Head of caudate nucleus (tissue), 42 donors: ENCODE measurements around the gene DHRSX.
A peak's percentile ranks its signal among the peaks of the same experiment; 100 is the strongest.
"Not testable (repeated sequence)": the region's sequence is repeated elsewhere in the genome, so short reads cannot be mapped to it uniquely, and the experiment has no call there.

Experiments used
- DNase-seq, 42 donors: peaks; one replicate each; pipeline versions ENCODE4 v3.0.0 to v3.0.0-alpha.2; 2020 to 2021; ENCODE audit warnings: mixed read lengths in 7 of 42
- intact Hi-C: fragments of 100-400 bp; cut with DNase I; formaldehyde crosslinking; loops from one replicate; pipeline ENCODE4 v1.15.0; 2022

DHRSX gene

GRCh38 chrX:2350703-2351102 lies 150.1 kb downstream of the DHRSX start:
- intact Hi-C loops, DNase-seq: not testable (repeated sequence)

GRCh38 chrX:2350036-2350435 lies 150.7 kb downstream of the DHRSX start:
- DNase-seq, intact Hi-C loops: not testable (repeated sequence)

GRCh38 chrX:2348211-2348610 lies 152.6 kb downstream of the DHRSX start:
- intact Hi-C loops = no loop called here
- no peak for DNase-seq

GRCh38 chrX:2346158-2346557 lies 154.6 kb downstream of the DHRSX start:
- intact Hi-C loops = no loop called here
- no peak for DNase-seq

- intact Hi-C loops = no loop called here
- no peak for DNase-seq
These were observed 155.2 kb downstream of the DHRSX start for GRCh38 chrX:2345562-2345961.

GRCh38 chrX:2343413-2343812 lies 157.4 kb downstream of the DHRSX start:
- no peak for DNase-seq
- intact Hi-C loops = no loop called here

GRCh38 chrX:2342874-2343273 lies 157.9 kb downstream of the DHRSX start:
- no peak for DNase-seq
- intact Hi-C loops = no loop called here

- DNase-seq = no peak
- intact Hi-C loops = no loop called here
These were observed 158.5 kb downstream of the DHRSX start for GRCh38 chrX:2342281-2342688.

- intact Hi-C loops = no loop called here
- no peak for DNase-seq
These were observed 159.8 kb downstream of the DHRSX start for GRCh38 chrX:2340991-2341390.

- intact Hi-C loops = no loop called here
- no peak for DNase-seq
These were observed 164.6 kb downstream of the DHRSX start for GRCh38 chrX:2336181-2336580.

- intact Hi-C loops = no loop called here
- no peak for DNase-seq
These were observed 166.5 kb downstream of the DHRSX start for GRCh38 chrX:2334237-2334636.

GRCh38 chrX:2332252-2332651 lies 168.5 kb downstream of the DHRSX start:
- intact Hi-C loops = no loop called here
- DNase-seq = no peak

GRCh38 chrX:2330910-2331309 lies 169.9 kb downstream of the DHRSX start:
- no peak for DNase-seq

GRCh38 chrX:2330487-2330886 lies 170.3 kb downstream of the DHRSX start:
- intact Hi-C loops = no loop called here
- DNase-seq = no peak

More at GRCh38 chrX:2330910-2331309, 169.9 kb downstream of the DHRSX start:
- intact Hi-C loops = no loop called here

GRCh38 chrX:2327423-2327822 lies 173.4 kb downstream of the DHRSX start:
- intact Hi-C loops = loop anchor here (5.0 to 10.0 kb wide), 2 partner anchors 873 to 1335 kb away; partner anchors contain the start of gene ASMTL
- DNase-seq = no peak

GRCh38 chrX:2325076-2325784 lies 175.5 kb downstream of the DHRSX start:
- intact Hi-C loops = loop anchor here (5.0 to 10.0 kb wide), 2 partner anchors 870 to 1333 kb away; partner anchors contain the start of gene ASMTL
- DNase-seq = peak in 41 of 42 donors; percentile 39 to 95 (median 85)

- intact Hi-C loops = loop anchor here (10.0 kb wide), 1 partner anchor 869 kb away; the partner anchor contains the start of gene ASMTL
- DNase-seq = peak in 13 of 42 donors; percentile 9 to 52 (median 32)
These were observed 176.6 kb downstream of the DHRSX start for GRCh38 chrX:2324151-2324550.

- intact Hi-C loops = loop anchor here (10.0 kb wide), 1 partner anchor 867 kb away; the partner anchor contains the start of gene ASMTL
- no peak for DNase-seq
These were observed 179.4 kb downstream of the DHRSX start for GRCh38 chrX:2321411-2321810.

GRCh38 chrX:2320580-2321327 lies 180.0 kb downstream of the DHRSX start:
- DNase-seq = peak in 11 of 42 donors; percentile 6 to 45 (median 16)
- intact Hi-C loops = loop anchor here (10.0 kb wide), 1 partner anchor 866 kb away; the partner anchor contains the start of gene ASMTL

- no peak for DNase-seq
- intact Hi-C loops = loop anchor here (10.0 kb wide), 1 partner anchor 865 kb away; the partner anchor contains the start of gene ASMTL
These were observed 180.7 kb downstream of the DHRSX start for GRCh38 chrX:2320089-2320488.
